ENCODE data around the gene SCLY. TPM values are rescaled to one million over a fixed set of nuclear protein-coding genes. Genes with fewer than 3 reads are reported as not detected.

Gene SCLY
- total RNA-seq, 1 donor, result 18.6 TPM

DNA sequence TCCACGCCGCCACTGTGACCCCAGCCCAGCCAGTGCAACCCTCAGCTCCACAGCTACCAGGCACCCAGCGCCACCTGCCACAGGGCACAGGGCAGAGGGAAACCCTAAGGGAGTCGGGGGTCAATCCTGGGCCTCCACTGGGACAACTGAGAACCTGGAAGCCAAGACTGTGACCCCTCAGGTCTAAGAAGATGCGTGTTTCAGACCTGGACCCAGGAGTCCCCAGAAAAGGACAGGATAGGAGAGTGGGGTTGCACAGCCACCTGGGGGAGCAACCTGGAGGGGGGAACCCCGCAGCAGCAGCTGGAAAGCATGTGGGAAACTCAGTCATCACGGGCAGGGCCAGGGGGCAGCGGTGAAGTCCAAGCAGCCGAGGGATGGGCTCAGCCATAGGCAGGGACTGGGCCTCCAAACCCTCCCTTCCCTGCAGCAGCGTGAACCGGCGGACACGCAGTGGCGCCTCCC lies 43.5 kb downstream of the SCLY start:
- no peak overlapping the region for H3K4me3 ChIP-seq (ENCODE audit: low read depth, low read length)
- DNase-seq (ENCODE audit: low read depth), result no peak

DNA sequence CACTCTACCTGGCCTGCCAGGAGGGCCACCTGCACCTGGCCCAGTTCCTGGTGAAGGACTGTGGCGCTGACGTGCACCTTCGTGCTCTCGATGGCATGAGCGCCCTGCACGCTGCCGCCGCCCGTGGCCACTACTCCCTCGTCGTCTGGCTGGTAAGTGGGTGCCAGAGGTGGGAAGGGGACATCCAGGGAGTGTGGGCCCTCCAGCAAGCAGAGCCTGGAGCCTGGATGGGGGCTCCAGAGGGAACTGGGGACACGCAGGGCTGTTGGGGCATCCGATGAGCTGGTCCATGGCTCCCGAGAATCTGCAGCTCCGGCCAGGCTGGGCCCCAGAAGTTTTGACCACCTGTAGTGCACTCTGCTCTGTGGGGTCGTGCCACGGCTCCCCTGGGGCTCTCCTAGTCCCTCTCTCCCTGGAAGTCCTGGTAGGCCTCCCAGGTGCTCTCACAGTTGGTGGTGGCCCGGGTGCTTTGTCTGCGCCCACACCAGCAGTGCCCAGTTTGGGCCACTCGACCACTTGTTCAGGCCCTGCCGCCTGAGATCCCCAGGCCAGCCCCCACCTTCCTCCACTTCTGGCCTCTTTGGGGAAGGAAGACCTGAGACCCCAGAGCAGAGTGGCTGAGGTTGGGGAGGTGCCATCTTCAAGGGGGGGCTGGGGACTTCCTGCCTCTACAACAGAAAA lies 44.0 kb downstream of the SCLY start:
- no peak overlapping the region for H3K4me3 ChIP-seq (ENCODE audit: low read depth, low read length)
- TF ChIP-seq, protein P1, sequence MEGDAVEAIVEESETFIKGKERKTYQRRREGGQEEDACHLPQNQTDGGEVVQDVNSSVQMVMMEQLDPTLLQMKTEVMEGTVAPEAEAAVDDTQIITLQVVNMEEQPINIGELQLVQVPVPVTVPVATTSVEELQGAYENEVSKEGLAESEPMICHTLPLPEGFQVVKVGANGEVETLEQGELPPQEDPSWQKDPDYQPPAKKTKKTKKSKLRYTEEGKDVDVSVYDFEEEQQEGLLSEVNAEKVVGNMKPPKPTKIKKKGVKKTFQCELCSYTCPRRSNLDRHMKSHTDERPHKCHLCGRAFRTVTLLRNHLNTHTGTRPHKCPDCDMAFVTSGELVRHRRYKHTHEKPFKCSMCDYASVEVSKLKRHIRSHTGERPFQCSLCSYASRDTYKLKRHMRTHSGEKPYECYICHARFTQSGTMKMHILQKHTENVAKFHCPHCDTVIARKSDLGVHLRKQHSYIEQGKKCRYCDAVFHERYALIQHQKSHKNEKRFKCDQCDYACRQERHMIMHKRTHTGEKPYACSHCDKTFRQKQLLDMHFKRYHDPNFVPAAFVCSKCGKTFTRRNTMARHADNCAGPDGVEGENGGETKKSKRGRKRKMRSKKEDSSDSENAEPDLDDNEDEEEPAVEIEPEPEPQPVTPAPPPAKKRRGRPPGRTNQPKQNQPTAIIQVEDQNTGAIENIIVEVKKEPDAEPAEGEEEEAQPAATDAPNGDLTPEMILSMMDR (IDR thresholded peaks at IDR 0.05; ENCODE audit: insufficient read depth, low read depth, low read length), result no peak

More for the DNA sequence above, 43.5 kb downstream of the SCLY start:
- TF ChIP-seq, protein P1 (IDR thresholded peaks at IDR 0.05; ENCODE audit: insufficient read depth, low read depth, low read length), result no peak

DNA sequence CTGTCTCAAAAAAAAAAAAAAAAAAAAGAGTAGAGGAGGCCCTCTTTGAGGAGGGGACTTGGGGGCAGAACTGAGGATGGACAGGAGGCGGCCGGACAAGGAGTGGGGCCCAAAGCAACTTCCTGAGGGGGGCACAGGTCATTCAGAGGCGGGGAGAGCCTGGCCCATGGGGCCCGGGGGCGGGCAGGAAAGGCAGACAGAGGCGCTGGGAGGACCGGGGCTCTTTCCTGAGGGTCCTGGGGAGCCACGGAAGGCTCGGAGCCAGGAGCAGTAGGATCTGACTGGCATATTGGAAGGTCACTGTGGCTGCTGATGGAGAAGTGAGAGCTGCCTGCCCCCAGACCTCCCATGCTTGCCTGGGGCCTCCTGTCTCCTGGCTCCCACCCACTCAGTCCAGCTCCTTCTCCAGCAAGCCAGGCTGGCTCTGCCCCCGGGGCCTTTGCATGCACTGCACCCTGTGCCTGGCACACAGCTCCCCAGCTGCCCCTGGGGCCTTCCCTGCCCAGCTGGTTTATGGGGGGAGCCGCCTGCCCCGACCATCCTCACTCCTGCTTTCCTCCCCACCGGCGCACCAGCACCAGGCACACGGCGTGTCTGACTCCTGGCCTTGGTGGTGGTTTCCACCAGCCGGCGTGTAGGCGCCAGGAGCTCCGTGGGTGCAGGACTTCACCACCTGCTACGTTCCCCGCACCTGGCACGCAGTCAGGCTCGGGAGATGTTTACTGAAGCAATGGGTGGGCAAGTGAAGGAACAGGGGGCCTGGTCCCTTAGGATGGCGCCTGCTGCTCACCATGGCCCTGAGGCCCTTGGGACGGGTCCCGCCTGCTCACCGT lies 44.9 kb downstream of the SCLY start:
- DNase-seq (ENCODE audit: low read depth), result no peak
- H3K4me3 ChIP-seq (ENCODE audit: low read depth, low read length), result no peak overlapping the region
- TF ChIP-seq, protein P1 (IDR thresholded peaks at IDR 0.05; ENCODE audit: insufficient read depth, low read depth, low read length), result no peak

More for the DNA sequence above, 44.0 kb downstream of the SCLY start:
- no peak for DNase-seq (ENCODE audit: low read depth)

DNA sequence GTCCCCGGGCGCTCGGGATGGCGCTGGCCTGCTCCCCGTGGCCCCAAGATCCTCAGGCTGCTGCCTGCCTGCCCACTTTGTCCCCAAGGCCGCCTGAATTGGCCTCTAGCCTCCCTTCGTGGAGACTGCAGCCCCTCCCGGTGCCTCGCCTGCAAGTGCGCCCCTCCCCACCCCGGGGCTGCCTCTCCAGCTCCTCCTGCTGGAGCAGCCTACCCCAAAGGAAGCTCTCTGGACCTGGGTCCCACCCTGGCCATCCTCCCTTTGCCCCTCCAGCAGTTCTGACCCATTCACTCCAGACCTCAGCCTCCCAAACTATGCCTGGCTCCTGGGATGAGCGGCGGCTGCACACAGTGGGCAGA lies 45.5 kb downstream of the SCLY start:
- no peak overlapping the region for H3K4me3 ChIP-seq (ENCODE audit: low read depth, low read length)
- DNase-seq (ENCODE audit: low read depth), result no peak
- TF ChIP-seq, protein P1 (IDR thresholded peaks at IDR 0.05; ENCODE audit: insufficient read depth, low read depth, low read length), result no peak

DNA sequence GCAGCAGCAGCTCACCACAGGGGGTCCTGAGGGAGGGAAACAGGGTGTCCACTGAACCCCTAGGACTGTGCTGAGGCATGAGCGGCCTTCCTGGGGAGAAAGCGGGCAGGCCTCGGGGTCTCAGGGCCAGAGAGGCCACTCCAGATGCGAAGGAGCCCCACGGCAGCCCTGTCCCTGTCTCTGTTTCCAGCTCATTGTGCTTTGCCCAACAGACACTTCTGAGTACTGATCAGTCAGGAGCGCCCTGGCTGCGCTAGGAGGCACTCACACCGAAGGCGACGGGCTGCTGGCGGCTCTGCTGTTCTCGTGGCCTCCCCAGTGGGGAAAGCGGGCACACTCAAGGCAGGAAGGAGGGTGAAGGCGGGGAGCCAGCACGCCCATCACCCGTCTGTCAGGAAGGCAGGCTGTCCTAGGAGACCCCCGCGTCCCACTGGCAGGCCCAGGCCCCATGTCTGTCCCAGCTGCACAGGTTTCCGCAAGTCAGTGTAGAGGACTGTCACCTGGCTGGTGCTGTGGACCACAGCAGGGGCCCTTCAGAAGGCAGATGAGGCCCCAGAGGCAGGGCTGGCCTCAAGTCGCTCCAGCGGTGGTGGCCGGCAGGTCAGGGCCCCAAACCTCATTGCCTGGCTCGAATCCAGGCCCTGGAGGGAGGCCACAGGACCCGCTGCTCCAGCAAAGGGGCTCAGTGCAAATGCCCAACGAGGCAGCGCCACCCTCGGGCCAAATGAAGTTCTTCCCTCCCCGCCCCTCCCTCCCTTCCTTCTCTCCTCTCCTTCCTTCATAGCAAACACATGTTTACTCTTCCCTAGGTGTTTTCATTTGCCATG lies 46.1 kb downstream of the SCLY start:
- DNase-seq (ENCODE audit: low read depth), result no peak
- no peak overlapping the region for H3K4me3 ChIP-seq (ENCODE audit: low read depth, low read length)
- TF ChIP-seq, protein P1 (IDR thresholded peaks at IDR 0.05; ENCODE audit: insufficient read depth, low read depth, low read length), result peak; percentile 15

DNA sequence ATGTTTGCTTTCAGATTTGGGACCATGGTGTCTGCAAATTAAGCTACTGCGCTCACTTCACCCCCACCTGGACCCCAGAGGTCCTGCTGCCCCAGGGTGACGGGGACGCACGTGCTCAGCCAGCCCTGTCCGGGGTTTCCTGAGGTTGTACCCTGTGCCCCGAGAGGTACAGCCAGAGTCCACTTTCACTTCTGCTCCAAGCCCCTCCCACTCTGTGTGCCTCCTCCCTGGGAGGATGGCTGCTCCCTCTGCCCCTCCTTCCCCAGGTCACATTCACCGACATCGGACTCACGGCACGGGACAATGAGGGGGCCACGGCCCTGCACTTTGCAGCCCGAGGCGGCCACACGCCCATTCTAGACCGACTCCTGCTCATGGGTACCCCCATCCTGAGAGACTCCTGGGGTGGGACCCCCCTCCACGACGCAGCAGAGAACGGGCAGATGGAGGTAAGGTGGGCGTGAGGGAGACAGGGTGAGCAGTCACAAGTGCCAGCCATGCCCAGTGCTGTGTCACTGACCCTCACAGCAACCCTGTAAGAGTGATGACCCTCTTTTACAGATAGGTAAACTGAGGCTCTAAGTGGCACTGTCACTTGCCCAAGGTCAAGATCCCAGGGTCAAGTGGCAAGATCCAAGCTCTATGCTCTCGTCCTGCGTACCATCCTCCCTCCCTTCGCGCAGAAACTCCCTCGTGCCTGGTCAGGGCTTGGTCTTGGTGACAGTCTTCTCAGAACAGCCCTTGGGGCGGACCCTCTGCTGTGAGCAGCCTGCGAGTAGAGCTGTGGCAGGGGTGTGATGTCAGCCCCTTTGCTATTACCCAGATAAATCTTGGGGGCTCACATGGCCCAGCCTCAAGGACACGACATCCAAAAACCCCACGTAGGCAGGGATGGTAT lies 47.0 kb downstream of the SCLY start:
- TF ChIP-seq, protein P1 (IDR thresholded peaks at IDR 0.05; ENCODE audit: insufficient read depth, low read depth, low read length), result no peak
- DNase-seq (ENCODE audit: low read depth), result no peak
- H3K4me3 ChIP-seq (ENCODE audit: low read depth, low read length), result no peak overlapping the region

Data from fibroblast of villous mesenchyme (primary cell).